GM10266 (cell line): ENCODE results near the gene PGM2L1.
"Not testable (repeated sequence)": the region's sequence is repeated elsewhere in the genome, so short reads cannot be mapped to it uniquely, and the experiment has no call there.

ENCODE experiments used
- DNase-seq: peaks from one replicate; pipeline ENCODE4 v3.0.0; 2012; ENCODE audit errors: extremely low spot score
- TF ChIP-seq, protein P1 (sequence below): IDR thresholded peaks from 2 replicates; pipeline ENCODE4 v1.5.1; 2012; ENCODE audit warnings: mild to moderate bottlenecking, low read depth; ENCODE audit not compliant: control insufficient read depth, insufficient read depth; ENCODE audit errors: missing control alignments

PGM2L1 gene

GRCh38 chr11:74380746-74381439, 17.3 kb downstream of the PGM2L1 start:
- TF ChIP-seq, protein P1, sequence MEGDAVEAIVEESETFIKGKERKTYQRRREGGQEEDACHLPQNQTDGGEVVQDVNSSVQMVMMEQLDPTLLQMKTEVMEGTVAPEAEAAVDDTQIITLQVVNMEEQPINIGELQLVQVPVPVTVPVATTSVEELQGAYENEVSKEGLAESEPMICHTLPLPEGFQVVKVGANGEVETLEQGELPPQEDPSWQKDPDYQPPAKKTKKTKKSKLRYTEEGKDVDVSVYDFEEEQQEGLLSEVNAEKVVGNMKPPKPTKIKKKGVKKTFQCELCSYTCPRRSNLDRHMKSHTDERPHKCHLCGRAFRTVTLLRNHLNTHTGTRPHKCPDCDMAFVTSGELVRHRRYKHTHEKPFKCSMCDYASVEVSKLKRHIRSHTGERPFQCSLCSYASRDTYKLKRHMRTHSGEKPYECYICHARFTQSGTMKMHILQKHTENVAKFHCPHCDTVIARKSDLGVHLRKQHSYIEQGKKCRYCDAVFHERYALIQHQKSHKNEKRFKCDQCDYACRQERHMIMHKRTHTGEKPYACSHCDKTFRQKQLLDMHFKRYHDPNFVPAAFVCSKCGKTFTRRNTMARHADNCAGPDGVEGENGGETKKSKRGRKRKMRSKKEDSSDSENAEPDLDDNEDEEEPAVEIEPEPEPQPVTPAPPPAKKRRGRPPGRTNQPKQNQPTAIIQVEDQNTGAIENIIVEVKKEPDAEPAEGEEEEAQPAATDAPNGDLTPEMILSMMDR, result no peak
- no peak for DNase-seq

DNA sequence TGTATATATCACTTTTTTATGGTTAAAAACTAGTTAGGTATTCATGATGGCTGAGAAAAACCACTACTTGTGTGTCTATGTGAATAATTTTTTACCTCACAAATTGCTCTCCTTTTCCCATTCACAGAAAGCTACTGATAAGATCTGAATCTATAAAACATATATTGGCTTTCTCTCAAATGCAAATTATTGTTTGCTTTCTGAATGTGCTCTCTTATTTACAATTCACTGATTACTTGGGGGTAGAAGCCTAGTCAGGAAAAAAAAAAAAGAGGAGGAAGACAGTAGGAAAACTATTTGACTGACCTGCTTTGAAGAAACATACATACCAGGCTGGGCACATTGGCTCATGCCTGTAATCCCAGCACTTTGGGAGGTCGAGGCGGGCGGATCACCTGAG, 20.5 kb downstream of the PGM2L1 start:
- no peak for DNase-seq
- TF ChIP-seq, protein P1, result no peak

DNA sequence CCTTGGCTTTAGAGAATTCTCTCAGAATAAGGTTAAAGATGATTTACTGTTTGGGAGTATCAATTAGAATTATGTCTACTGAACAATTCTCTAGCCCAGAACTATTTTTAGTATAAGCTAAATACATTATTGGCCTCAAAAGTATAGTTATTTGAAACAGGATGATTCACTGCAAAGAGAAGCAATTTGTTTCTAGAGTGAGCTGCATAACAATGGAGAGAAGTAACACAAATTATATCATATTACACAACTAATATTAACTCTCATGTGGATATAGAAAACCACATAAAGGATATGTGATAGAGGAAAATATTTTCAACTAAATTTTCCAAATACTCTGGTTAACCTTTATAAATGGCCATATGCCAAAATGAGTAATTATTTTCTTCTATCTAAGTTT, 24.9 kb downstream of the PGM2L1 start:
- DNase-seq, result no peak
- TF ChIP-seq, protein P1, result no peak

DNA sequence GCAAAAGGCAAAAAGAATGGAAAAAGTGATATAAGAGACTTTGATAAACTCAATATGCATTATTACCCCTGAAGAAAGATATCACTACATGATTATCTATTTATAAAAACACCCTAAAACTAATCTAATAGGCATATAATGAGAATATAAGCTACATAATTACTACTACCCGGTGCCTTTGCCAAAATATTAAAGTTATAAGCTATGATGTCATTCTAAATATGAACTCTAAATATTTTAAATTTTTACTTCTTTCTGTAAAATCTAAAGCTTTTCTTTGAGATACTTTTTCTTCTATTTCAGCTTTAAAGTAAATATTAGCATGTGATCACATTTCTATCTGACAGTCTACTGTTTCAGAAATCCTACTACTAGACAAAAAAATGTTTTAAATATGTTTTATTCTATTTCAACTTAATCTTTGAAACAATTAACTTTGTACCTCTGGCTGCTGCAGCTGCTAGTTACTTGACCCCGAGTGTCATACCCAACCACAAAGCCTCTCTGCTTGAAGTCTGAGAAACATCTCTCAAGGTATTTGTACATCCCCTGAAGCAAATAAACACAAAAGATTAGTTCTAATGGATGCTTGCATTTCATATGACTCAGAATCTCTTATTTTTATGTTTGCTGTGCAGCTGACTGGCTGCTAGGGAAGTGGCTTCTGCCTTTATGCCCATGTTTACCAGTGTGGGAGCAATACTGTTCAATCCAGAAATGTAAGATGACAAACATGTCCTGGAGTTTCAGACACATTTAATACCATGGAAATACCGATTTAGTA, 26.8 kb downstream of the PGM2L1 start:
- DNase-seq, result no peak
- TF ChIP-seq, protein P1, result no peak

DNA sequence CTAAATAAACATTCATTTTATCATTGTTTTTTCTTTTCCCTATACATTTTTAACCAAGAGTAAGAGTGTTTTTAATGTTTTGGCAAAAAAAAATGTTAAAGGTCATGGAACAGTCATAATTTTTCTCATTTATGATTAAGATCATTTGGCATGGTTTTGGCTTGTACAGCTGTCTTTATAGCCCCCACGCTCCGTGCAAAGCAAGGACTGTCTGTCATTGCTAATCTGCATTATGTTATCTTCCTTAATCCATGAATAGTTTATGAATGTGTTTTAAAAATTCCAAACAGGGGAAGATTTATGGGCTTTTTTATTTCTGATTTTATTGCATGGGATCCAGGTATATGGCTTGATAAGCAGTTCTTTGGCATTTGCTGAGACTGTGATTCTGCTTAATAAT, 28.1 kb downstream of the PGM2L1 start:
- DNase-seq, result no peak
- TF ChIP-seq, protein P1, result no peak

GRCh38 chr11:74367881-74368280, 30.4 kb downstream of the PGM2L1 start:
- TF ChIP-seq, protein P1, result no peak
- DNase-seq, result no peak

DNA sequence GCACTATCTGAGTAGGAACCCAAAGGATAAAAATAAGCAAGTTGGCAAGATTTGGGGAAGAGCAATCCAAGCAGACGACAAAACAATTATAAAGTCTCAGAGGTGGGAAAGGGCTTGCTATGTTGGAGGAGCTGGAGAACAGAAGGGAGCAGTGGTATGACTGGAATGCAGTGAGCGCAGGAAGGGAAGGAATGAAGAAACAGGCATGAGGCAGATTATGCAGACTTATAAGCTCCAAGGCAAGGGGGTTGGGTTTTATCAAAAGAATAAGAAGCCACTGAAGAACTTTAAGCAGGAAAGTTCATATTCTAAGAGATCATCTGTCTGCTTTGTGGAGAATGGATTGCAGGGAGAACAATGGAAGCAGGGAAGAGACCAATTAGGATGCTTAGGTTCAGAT, 31.7 kb downstream of the PGM2L1 start:
- no peak for DNase-seq
- TF ChIP-seq, protein P1, result no peak

DNA sequence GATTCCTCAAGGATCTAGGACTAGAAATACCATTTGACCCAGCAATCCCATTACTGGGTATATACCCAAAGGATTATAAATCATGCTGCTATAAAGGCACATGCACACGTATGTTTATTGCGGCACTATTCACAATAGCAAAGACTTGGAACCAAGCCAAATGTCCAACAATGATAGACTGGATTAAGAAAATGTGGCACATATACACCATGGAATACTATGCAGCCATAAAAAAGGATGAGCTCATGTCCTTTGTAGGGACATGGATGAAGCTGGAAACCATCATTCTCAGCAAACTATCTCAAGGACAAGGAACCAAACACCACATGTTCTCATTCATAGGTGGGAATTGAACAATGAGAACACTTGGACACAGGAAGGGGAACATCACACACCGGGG, 32.4 kb downstream of the PGM2L1 start:
- DNase-seq, result not testable (repeated sequence)
